Mesenchymal stem cell (in vitro differentiated cells and primary cell): ENCODE results near the gene SENP3.

ENCODE experiments used
- DNase-seq: peaks from one replicate; pipeline ENCODE4 v3.0.0-alpha.2; 2013
- H2AFZ ChIP-seq: one replicate; pipeline ENCODE4 v1.6.1; 2013; ENCODE audit warnings: low read depth, mild to moderate bottlenecking, control low read depth, inconsistent platforms, low read length, moderate library complexity
- H2AK5ac ChIP-seq: 2 replicates; pipeline ENCODE4 v1.6.1; 2013; ENCODE audit warnings: low read length, moderate library complexity, mild to moderate bottlenecking, inconsistent platforms; ENCODE audit not compliant: severe bottlenecking
- H2BK120ac ChIP-seq: one replicate; pipeline ENCODE4 v1.6.1; 2013; ENCODE audit warnings: low read depth, mild to moderate bottlenecking, inconsistent platforms, low read length, moderate library complexity
- H2BK12ac ChIP-seq, 2 experiments: one replicate each; pipeline ENCODE4 v1.6.1; 2013; ENCODE audit warnings: inconsistent platforms in 2 of 2, low read length in 2 of 2, mild to moderate bottlenecking in 2 of 2, moderate library complexity in 2 of 2, control low read depth in 1 of 2
- H2BK15ac ChIP-seq: one replicate; pipeline ENCODE4 v1.6.1; 2013; ENCODE audit warnings: mild to moderate bottlenecking, low read depth, inconsistent platforms; ENCODE audit not compliant: poor library complexity, severe bottlenecking
- H2BK5ac ChIP-seq: 2 replicates; pipeline ENCODE4 v1.6.1; 2013; ENCODE audit warnings: low read depth, mild to moderate bottlenecking, low read length, control low read depth, inconsistent platforms; ENCODE audit not compliant: poor library complexity, severe bottlenecking
- H3K14ac ChIP-seq, 2 experiments: one replicate each; pipeline ENCODE4 v1.6.1; 2013; ENCODE audit warnings: inconsistent platforms in 2 of 2, low read length in 2 of 2, control low read depth in 1 of 2, mild to moderate bottlenecking in 1 of 2, moderate library complexity in 1 of 2
- H3K18ac ChIP-seq, 2 experiments: one replicate each; pipeline ENCODE4 v1.6.1; 2013; ENCODE audit warnings: inconsistent platforms in 2 of 2, low read length in 2 of 2, control low read depth in 1 of 2, low read depth in 1 of 2, mild to moderate bottlenecking in 1 of 2
- H3K23ac ChIP-seq, 2 experiments: one replicate each; pipeline ENCODE4 v1.6.1; 2013; ENCODE audit warnings: inconsistent platforms in 2 of 2, low read length in 2 of 2, mild to moderate bottlenecking in 2 of 2, moderate library complexity in 2 of 2, control low read depth in 1 of 2
- H3K27ac ChIP-seq: 2 replicates; pipeline ENCODE4 v1.5.1; 2013; ENCODE audit warnings: mild to moderate bottlenecking, moderate library complexity, low read length, control low read depth, inconsistent platforms; ENCODE audit not compliant: poor library complexity, severe bottlenecking
- H3K27me3 ChIP-seq, 2 experiments: 2 replicates each; pipeline versions ENCODE4 v1.6.1 to v1.7.0; 2013; ENCODE audit warnings: low read length in 2 of 2, mild to moderate bottlenecking in 2 of 2, moderate library complexity in 2 of 2, control low read depth in 1 of 2, inconsistent platforms in 1 of 2; ENCODE audit not compliant: control insufficient read depth in 1 of 2, insufficient read depth in 1 of 2
- H3K36me3 ChIP-seq, 2 experiments: 2 replicates each; pipeline versions ENCODE4 v1.6.1 to v1.7.0; 2013; ENCODE audit warnings: low read length in 2 of 2, control low read depth in 1 of 2, inconsistent platforms in 1 of 2, low read depth in 1 of 2, mild to moderate bottlenecking in 1 of 2; ENCODE audit not compliant: insufficient read depth in 2 of 2, control insufficient read depth in 1 of 2
- H3K4ac ChIP-seq, 2 experiments: one replicate each; pipeline ENCODE4 v1.6.1; 2013; ENCODE audit warnings: inconsistent platforms in 2 of 2, low read length in 2 of 2, mild to moderate bottlenecking in 2 of 2, moderate library complexity in 2 of 2, control low read depth in 1 of 2, low read depth in 1 of 2
- H3K4me1 ChIP-seq: 2 replicates; pipeline ENCODE4 v1.6.1; 2013; ENCODE audit warnings: low read depth, low read length, control low read depth; ENCODE audit not compliant: control insufficient read depth, insufficient read depth
- H3K4me2 ChIP-seq: 2 replicates; pipeline ENCODE4 v1.6.1; 2013; ENCODE audit warnings: low read length, mild to moderate bottlenecking, inconsistent platforms; ENCODE audit not compliant: poor library complexity, severe bottlenecking
- H3K4me3 ChIP-seq, 2 experiments: 2 replicates each; pipeline versions ENCODE4 v1.5.1 to v1.7.0; 2013; ENCODE audit warnings: low read length in 2 of 2, mild to moderate bottlenecking in 2 of 2, control low read depth in 1 of 2, low read depth in 1 of 2; ENCODE audit not compliant: insufficient read depth in 1 of 2
- H3K79me1 ChIP-seq: replicated peaks from 2 replicates; pipeline ENCODE4 v1.6.1; 2013; ENCODE audit warnings: mild to moderate bottlenecking, control low read depth, low read length, inconsistent platforms; ENCODE audit not compliant: poor library complexity, severe bottlenecking
- H3K9ac ChIP-seq: 2 replicates; pipeline ENCODE4 v1.7.0; 2013; ENCODE audit warnings: mild to moderate bottlenecking, low read length, moderate library complexity
- H3K9me3 ChIP-seq: 2 replicates; pipeline ENCODE4 v1.7.0; 2013; ENCODE audit warnings: mild to moderate bottlenecking, low read length; ENCODE audit not compliant: control insufficient read depth
- H4K8ac ChIP-seq: one replicate; pipeline ENCODE4 v1.6.1; 2013; ENCODE audit warnings: inconsistent platforms, mild to moderate bottlenecking, low read length, moderate library complexity
- H4K91ac ChIP-seq: one replicate; pipeline ENCODE4 v1.6.1; 2013; ENCODE audit warnings: mild to moderate bottlenecking, low read length, inconsistent platforms
- WGBS: methylation state at CpG from one replicate; pipeline ENCODE4 v1.1.7; 2013; ENCODE audit warnings: mixed read lengths; 5-methylcytosine and 5-hydroxymethylcytosine counted together

SENP3 gene

DNA sequence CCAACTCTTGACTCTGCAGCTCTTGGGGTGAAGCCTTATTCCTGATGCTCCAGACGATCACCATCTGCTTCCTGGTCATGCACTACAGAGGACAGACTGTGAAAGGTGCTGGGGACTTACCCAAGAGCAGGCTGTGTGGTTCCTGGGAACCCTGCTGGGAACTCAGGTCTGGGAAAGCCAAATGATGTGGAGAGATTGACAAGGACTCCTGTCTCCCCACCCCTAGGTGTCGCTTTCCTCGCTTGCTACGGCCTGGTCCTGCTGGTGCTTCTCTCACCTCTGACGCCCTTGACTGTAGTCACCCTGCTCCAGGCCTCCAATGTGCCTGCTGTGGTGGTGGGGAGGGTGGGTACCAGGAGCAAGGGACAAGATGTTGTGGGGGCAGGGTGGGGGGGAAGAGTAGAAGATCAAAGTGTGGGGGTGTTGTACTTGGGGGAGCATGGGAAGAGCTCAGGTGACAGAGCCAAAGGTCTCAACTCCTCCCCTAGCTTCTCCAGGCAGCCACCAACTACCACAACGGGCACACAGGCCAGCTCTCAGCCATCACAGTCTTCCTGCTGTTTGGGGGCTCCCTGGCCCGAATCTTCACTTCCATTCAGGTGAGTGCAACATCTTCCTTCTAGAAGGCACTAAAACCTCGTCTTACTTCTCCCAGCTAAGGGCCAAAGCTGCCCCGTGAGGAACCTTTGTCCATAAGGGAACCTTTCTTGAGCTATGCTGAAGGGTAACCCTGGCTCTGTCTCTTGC is 25.1 kb downstream of the SENP3 start:
- Histone ChIP-seq H2BK120ac (no peak overlapping the region), H3K9ac (peak overlapping the region; percentile 66), H2BK12ac (peak overlapping the region; percentile 17 to 28), H3K18ac (peak overlapping the region in 1 of 2 experiments; percentile 43), H2AK5ac (peak overlapping the region; percentile 14), H2BK15ac (no peak overlapping the region), H3K27me3 (no peaks in the 10 kb centered on the region), H3K27ac (peak overlapping the region; percentile 82), H4K8ac (peak overlapping the region; percentile 27), H3K4me3 (peak overlapping the region in 1 of 2 experiments; percentile 52), H4K91ac (peak overlapping the region; percentile 18), H2AFZ (no peak overlapping the region), H3K4me1 (peaks cover 56% of the 10 kb centered on the region), H3K14ac (no peak overlapping the region), H3K23ac (no peak overlapping the region), H3K36me3 (peaks cover 39 to 75% of the 10 kb centered on the region in 2 experiments), H3K9me3 (no peaks in the 10 kb centered on the region), H3K4ac (no peak overlapping the region), H2BK5ac (no peak overlapping the region), H3K79me1 (peaks cover 35% of the 10 kb centered on the region), H3K4me2 (peak overlapping the region; percentile 9)
- 74% methylated on average over 9 of the region's 9 CpGs for WGBS
- DNase-seq, result no peak

DNA sequence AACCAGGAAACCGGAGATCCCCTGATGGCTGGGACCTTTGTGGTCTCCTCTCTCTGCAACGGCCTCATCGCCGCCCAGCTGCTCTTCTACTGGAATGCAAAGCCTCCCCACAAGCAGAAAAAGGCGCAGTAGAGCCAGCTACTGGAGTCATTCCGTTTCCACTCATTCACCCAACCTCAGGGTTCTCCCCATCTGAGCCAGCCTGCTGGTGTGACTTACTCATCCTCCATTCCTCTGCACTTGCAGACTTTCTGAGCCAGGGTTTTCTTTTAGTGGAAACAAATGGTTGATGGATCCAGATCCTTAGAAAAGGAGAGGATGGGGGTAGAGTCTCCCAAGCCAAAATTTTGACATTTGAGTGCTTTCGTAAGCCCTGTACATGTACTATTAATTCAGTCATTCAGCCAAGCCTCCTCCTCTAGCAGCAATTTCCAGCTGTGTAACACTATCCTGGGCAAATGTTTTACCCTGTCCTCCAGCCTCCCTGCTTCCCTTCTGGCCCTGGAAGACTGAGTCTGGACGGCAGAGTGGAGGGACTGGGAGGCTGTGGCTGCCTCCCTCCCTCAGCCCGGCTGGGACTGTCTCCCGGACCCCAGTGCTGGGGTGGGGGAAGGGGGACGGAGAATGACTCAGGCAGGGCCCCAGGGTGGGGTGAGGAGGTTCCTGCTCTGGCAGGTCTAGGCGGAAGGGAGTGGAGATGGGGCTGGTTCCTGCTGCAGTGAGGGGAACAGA is 25.9 kb downstream of the SENP3 start:
- peak overlapping the region; percentile 49 for H2BK5ac ChIP-seq
- DNase-seq, result peak; percentile 95
- peaks cover 54% of the 10 kb centered on the region for H3K4me1 ChIP-seq
- H2AFZ ChIP-seq, result no peak overlapping the region
- H4K91ac ChIP-seq, result peak overlapping the region; percentile 64
- peak overlapping the region; percentile 77 for H2BK120ac ChIP-seq
- H3K4me2 ChIP-seq, result peak overlapping the region; percentile 32
- no peak overlapping the region for H2BK15ac ChIP-seq
- H3K4ac ChIP-seq, result peak overlapping the region in 1 of 2 experiments; percentile 6
- peak overlapping the region; percentile 46 for H4K8ac ChIP-seq
- H3K9ac ChIP-seq, result peak overlapping the region; percentile 79
- no peaks in the 10 kb centered on the region for H3K9me3 ChIP-seq
- peak overlapping the region; percentile 82 for H3K27ac ChIP-seq
- H3K27me3 ChIP-seq, result no peaks in the 10 kb centered on the region
- WGBS, result 31% methylated on average over 10 of the region's 12 CpGs
- H3K79me1 ChIP-seq, result peaks cover 35% of the 10 kb centered on the region
- no peak overlapping the region for H3K14ac ChIP-seq
- no peak overlapping the region for H2AK5ac ChIP-seq
- H2BK12ac ChIP-seq, result peak overlapping the region in 1 of 2 experiments; percentile 17
- no peak overlapping the region for H3K23ac ChIP-seq
- peak overlapping the region in 1 of 2 experiments; percentile 68 for H3K4me3 ChIP-seq
- H3K18ac ChIP-seq, result peak overlapping the region; percentile 19 to 44
- H3K36me3 ChIP-seq, result peaks cover 39 to 74% of the 10 kb centered on the region in 2 experiments

DNA sequence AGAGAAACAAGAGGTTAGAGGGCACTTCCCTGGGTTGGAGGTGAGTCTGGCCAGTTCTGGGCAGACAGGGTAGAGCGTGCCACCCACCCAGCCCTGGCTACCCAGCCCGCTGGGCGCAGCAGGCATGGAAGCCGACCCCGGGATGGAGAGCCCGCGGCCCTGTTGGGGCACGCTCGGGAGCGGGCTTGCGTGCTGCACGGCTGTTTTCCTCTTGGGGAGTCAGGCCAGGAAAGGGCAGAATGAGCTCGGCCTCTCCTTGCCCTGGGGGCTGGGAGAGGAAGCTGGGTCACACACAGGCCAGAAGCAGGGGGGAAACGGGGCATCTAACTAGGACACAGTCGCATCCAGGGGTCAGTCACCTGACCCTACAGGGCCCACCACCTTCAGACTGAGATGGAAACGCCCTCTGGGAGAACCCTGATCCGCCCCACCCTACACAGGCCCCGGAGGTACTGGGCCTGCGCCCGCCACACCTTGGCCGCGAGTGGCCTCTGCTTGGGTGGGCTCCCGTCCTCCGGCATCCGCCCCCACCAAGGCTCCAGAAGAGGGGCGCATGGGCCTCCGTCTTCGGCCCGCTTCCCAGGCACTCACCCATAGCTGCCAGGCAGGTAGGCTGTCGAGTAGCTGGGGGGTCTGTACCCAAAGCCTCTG is 27.0 kb downstream of the SENP3 start:
- WGBS, result 84% methylated on average over 29 of the region's 30 CpGs
- H3K18ac ChIP-seq, result peak overlapping the region; percentile 68 to 73
- H3K9me3 ChIP-seq, result no peaks in the 10 kb centered on the region
- no peak overlapping the region for H3K4me2 ChIP-seq
- DNase-seq, result no peak
- H2BK12ac ChIP-seq, result peak overlapping the region in 1 of 2 experiments; percentile 70
- H3K27me3 ChIP-seq, result no peaks in the 10 kb centered on the region
- H3K79me1 ChIP-seq, result peaks cover 32% of the 10 kb centered on the region
- H3K9ac ChIP-seq, result peak overlapping the region; percentile 79
- peak overlapping the region in 1 of 2 experiments; percentile 36 for H3K14ac ChIP-seq
- peak overlapping the region; percentile 72 to 82 for H3K4ac ChIP-seq
- peak overlapping the region in 1 of 2 experiments; percentile 68 for H3K4me3 ChIP-seq
- no peak overlapping the region for H2BK120ac ChIP-seq
- H3K27ac ChIP-seq, result peak overlapping the region; percentile 82
- H2AK5ac ChIP-seq, result peak overlapping the region; percentile 91
- peak overlapping the region; percentile 26 for H2BK15ac ChIP-seq
- H2AFZ ChIP-seq, result no peak overlapping the region
- H2BK5ac ChIP-seq, result no peak overlapping the region
- H3K4me1 ChIP-seq, result peaks cover 50% of the 10 kb centered on the region
- H3K23ac ChIP-seq, result peak overlapping the region in 1 of 2 experiments; percentile 23
- H4K8ac ChIP-seq, result peak overlapping the region; percentile 66
- peaks cover 49 to 74% of the 10 kb centered on the region in 2 experiments for H3K36me3 ChIP-seq
- peak overlapping the region; percentile 89 for H4K91ac ChIP-seq
